Neural progenitor cell (in vitro differentiated cells): ENCODE measurements around the gene SUSD6.

ENCODE experiments used
- EZH2phosphoT487 ChIP-seq: fragments of 200-600 bp; sonication (generic); IDR thresholded peaks from 2 replicates; pipeline ENCODE4 v1.6.1; 2017; ENCODE audit warnings: antibody characterized with exemption
- TF ChIP-seq, protein P1 (sequence below): fragments of 200-600 bp; sonication (generic); IDR thresholded peaks from 2 replicates; pipeline ENCODE4 v1.5.1; 2017; ENCODE audit warnings: antibody characterized with exemption, mild to moderate bottlenecking

DNA sequence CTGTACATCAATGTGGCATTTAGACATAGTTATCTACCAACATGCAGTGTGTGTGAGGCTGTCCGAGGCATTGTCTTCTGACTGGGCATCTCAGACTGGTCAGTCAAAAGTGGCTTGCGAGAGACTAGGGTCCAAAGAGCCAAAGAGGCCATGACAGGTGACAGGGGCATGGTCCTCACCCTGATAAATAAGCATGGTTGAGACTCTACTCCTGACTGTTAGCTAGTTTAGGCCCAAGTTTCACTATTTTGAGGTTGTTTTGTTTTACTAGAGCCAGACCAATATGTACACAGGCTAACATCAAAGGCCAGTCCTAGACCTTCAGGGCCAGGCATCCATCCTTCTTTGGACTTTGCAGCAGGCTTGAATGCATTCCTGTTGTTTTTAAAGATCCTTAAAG lies 78.6 kb downstream of the SUSD6 start:
- TF ChIP-seq, protein P1, sequence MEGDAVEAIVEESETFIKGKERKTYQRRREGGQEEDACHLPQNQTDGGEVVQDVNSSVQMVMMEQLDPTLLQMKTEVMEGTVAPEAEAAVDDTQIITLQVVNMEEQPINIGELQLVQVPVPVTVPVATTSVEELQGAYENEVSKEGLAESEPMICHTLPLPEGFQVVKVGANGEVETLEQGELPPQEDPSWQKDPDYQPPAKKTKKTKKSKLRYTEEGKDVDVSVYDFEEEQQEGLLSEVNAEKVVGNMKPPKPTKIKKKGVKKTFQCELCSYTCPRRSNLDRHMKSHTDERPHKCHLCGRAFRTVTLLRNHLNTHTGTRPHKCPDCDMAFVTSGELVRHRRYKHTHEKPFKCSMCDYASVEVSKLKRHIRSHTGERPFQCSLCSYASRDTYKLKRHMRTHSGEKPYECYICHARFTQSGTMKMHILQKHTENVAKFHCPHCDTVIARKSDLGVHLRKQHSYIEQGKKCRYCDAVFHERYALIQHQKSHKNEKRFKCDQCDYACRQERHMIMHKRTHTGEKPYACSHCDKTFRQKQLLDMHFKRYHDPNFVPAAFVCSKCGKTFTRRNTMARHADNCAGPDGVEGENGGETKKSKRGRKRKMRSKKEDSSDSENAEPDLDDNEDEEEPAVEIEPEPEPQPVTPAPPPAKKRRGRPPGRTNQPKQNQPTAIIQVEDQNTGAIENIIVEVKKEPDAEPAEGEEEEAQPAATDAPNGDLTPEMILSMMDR = no peak
- no peak for TF ChIP-seq EZH2phosphoT487
